ENCODE data around the gene UBE2Q2. TPM values are rescaled to one million over a fixed set of nuclear protein-coding genes. Genes with fewer than 3 reads are reported as not detected.

UBE2Q2 gene
- total RNA-seq, 4 donors from 2014 or later = 64.3 to 76.7 (median 73.3) TPM

- no peak overlapping the region for H3K27ac ChIP-seq (replicated peaks in 1 of 4)
- no peak for DNase-seq (ENCODE audit: extremely low spot score)
- TF ChIP-seq EP300 (IDR thresholded peaks at IDR 0.05) (no peak), CTCF (IDR thresholded peaks at IDR 0.05) (no peak), POLR2AphosphoS5 (IDR thresholded peaks at IDR 0.05) (no peak), POLR2A (IDR thresholded peaks at IDR 0.05; ENCODE audit: low read depth) (no peak)
- peaks cover 9 to 48% (median 22%) of the 10 kb centered on the region in 4 donors for H3K36me3 ChIP-seq
- no peak overlapping the region for H3K4me3 ChIP-seq
- WGBS = 83% methylated on average over 2 of the region's 2 CpGs
- intact Hi-C loops (cut with DNase I) = no loop called here
- H3K4me1 ChIP-seq = no peaks in the 10 kb centered on the region
- no peaks in the 10 kb centered on the region for H3K9me3 ChIP-seq
- H3K27me3 ChIP-seq = no peaks in the 10 kb centered on the region
Measured at GRCh38 chr15:75895731-75896130, 52.5 kb downstream of the UBE2Q2 start.

- DNase-seq (ENCODE audit: extremely low spot score) = no peak
- no peaks in the 10 kb centered on the region for H3K27me3 ChIP-seq
- H3K9me3 ChIP-seq = no peaks in the 10 kb centered on the region
- intact Hi-C loops (cut with DNase I) = loop anchor here (5.0 kb wide), 1 partner anchor 58 kb away; the partner anchor contains the start of gene UBE2Q2
- H3K4me3 ChIP-seq = no peak overlapping the region
- H3K4me1 ChIP-seq = peaks cover 0 to 27% (median 24%) of the 10 kb centered on the region in 4 donors
- H3K36me3 ChIP-seq = peaks cover 6 to 34% (median 14%) of the 10 kb centered on the region in 4 donors
- H3K27ac ChIP-seq (replicated peaks in 1 of 4) = no peak overlapping the region
- TF ChIP-seq CTCF (IDR thresholded peaks at IDR 0.05) = no peak
- no peak for TF ChIP-seq POLR2A (IDR thresholded peaks at IDR 0.05; ENCODE audit: low read depth)
- TF ChIP-seq POLR2AphosphoS5 (IDR thresholded peaks at IDR 0.05) = no peak
- no peak for TF ChIP-seq EP300 (IDR thresholded peaks at IDR 0.05)
Measured at GRCh38 chr15:75900577-75900976, 57.3 kb downstream of the UBE2Q2 start.

- peaks cover 0 to 35% (median 28%) of the 10 kb centered on the region in 4 donors for H3K4me1 ChIP-seq
- intact Hi-C loops (cut with DNase I) = loop anchor here (5.0 kb wide), 1 partner anchor 60 kb away; the partner anchor contains the start of gene UBE2Q2
- TF ChIP-seq EP300 (IDR thresholded peaks at IDR 0.05) (no peak), POLR2A (IDR thresholded peaks at IDR 0.05; ENCODE audit: low read depth) (no peak), CTCF (IDR thresholded peaks at IDR 0.05) (no peak), POLR2AphosphoS5 (IDR thresholded peaks at IDR 0.05) (no peak)
- no peak for DNase-seq (ENCODE audit: extremely low spot score)
- H3K27ac ChIP-seq (replicated peaks in 1 of 4) = no peak overlapping the region
- no peaks in the 10 kb centered on the region for H3K27me3 ChIP-seq
- H3K36me3 ChIP-seq = peaks cover 6 to 37% (median 16%) of the 10 kb centered on the region in 4 donors
- H3K9me3 ChIP-seq = no peaks in the 10 kb centered on the region
- no peak overlapping the region for H3K4me3 ChIP-seq
- WGBS = 52% methylated on average over 8 of the region's 8 CpGs
Measured at GRCh38 chr15:75902129-75902557, 58.9 kb downstream of the UBE2Q2 start.

GRCh38 chr15:75903331-75904239 lies 60.3 kb downstream of the UBE2Q2 start, which contains the start of gene FBXO22:
Gene FBXO22 (plus strand): TSS chr15:75903878. CDS start chr15:75903964, 86 bp downstream.
- intact Hi-C loops (cut with DNase I) = loop anchor here (5.0 kb wide), 1 partner anchor 61 kb away; the partner anchor contains the start of gene UBE2Q2
- DNase-seq (ENCODE audit: extremely low spot score) = peak; percentile 95
- H3K36me3 ChIP-seq = peaks cover 0 to 33% (median 10%) of the 10 kb centered on the region in 4 donors
- TF ChIP-seq POLR2A (IDR thresholded peaks at IDR 0.05; ENCODE audit: low read depth) = peak; percentile 44
- TF ChIP-seq POLR2AphosphoS5 (IDR thresholded peaks at IDR 0.05) = peak; percentile 93 to 95
- no peak for TF ChIP-seq CTCF (IDR thresholded peaks at IDR 0.05)
- TF ChIP-seq EP300 (IDR thresholded peaks at IDR 0.05) = no peak
- no peaks in the 10 kb centered on the region for H3K27me3 ChIP-seq
- peak within 1 kb of the TSS; percentile 81 to 87 (median 84) for H3K27ac ChIP-seq (replicated peaks in 1 of 4)
- H3K4me3 ChIP-seq = peak within 1 kb of the TSS; percentile 79 to 97 (median 90)
- no peaks in the 10 kb centered on the region for H3K9me3 ChIP-seq
- H3K4me1 ChIP-seq = peaks cover under 1 to 35% (median 28%) of the 10 kb centered on the region in 4 donors
- WGBS = 5% methylated on average over 18 of the region's 63 CpGs
